H9 (cell line): ENCODE data around the gene ABCG5. TPM values are rescaled to one million over a fixed set of nuclear protein-coding genes. Genes with fewer than 3 reads are reported as not detected.

Experiments used
- DNase-seq: peaks from one replicate; pipeline ENCODE4 v3.0.0-alpha.2; 2017
- H2AFZ ChIP-seq: one replicate; pipeline ENCODE4 v1.6.1; 2013; ENCODE audit warnings: mild to moderate bottlenecking, low read length, control low read depth, moderate library complexity
- H2AK5ac ChIP-seq: 2 replicates; pipeline ENCODE4 v1.6.1; 2013; ENCODE audit warnings: low read length, control low read depth, mixed read lengths; ENCODE audit not compliant: insufficient read length
- H2BK120ac ChIP-seq: one replicate; pipeline ENCODE4 v1.6.1; 2013; ENCODE audit warnings: low read depth, mild to moderate bottlenecking, low read length, control low read depth, inconsistent platforms; ENCODE audit not compliant: poor library complexity, severe bottlenecking
- H2BK12ac ChIP-seq: 2 replicates; pipeline ENCODE4 v1.6.1; 2013; ENCODE audit warnings: low read length, control low read depth, mixed read lengths, low read depth; ENCODE audit not compliant: insufficient read length
- H2BK15ac ChIP-seq: 2 replicates; pipeline ENCODE4 v1.6.1; 2013; ENCODE audit warnings: low read depth, low read length, control low read depth
- H2BK20ac ChIP-seq: one replicate; pipeline ENCODE4 v1.6.1; 2013; ENCODE audit warnings: low read depth, mild to moderate bottlenecking, low read length, control low read depth, inconsistent platforms; ENCODE audit not compliant: poor library complexity, severe bottlenecking
- H2BK5ac ChIP-seq: 2 replicates; pipeline ENCODE4 v1.6.1; 2013; ENCODE audit warnings: low read length, control low read depth, mixed read lengths; ENCODE audit not compliant: insufficient read length
- H3K14ac ChIP-seq: 2 replicates; pipeline ENCODE4 v1.6.1; 2013; ENCODE audit warnings: low read length, control low read depth; ENCODE audit not compliant: insufficient read depth
- H3K18ac ChIP-seq: 2 replicates; pipeline ENCODE4 v1.6.1; 2013; ENCODE audit warnings: low read depth, mild to moderate bottlenecking, mixed read lengths, low read length, control low read depth; ENCODE audit not compliant: insufficient read length
- H3K23ac ChIP-seq: 2 replicates; pipeline ENCODE4 v1.6.1; 2013; ENCODE audit warnings: low read length, control low read depth, mixed read lengths, low read depth; ENCODE audit not compliant: insufficient read length
- H3K23me2 ChIP-seq: 2 replicates; pipeline ENCODE4 v1.6.1; 2013; ENCODE audit warnings: low read depth, mild to moderate bottlenecking, mixed read lengths, low read length, control low read depth; ENCODE audit not compliant: insufficient read length, poor library complexity, severe bottlenecking
- H3K27ac ChIP-seq: 2 replicates; pipeline ENCODE4 v1.5.1; 2013; ENCODE audit warnings: low read length, control low read depth, mixed read lengths, low read depth; ENCODE audit not compliant: insufficient read length
- H3K27me3 ChIP-seq: 2 replicates; pipeline ENCODE4 v1.6.1; 2013; ENCODE audit warnings: low read length, control low read depth, inconsistent platforms; ENCODE audit not compliant: insufficient read depth
- H3K4ac ChIP-seq: 2 replicates; pipeline ENCODE4 v1.6.1; 2013; ENCODE audit warnings: low read depth, mild to moderate bottlenecking, control low read depth, inconsistent platforms, low read length, moderate library complexity
- H3K4me1 ChIP-seq: 2 replicates; pipeline ENCODE4 v1.6.1; 2013; ENCODE audit warnings: low read length, control low read depth, inconsistent platforms; ENCODE audit not compliant: insufficient read depth
- H3K4me2 ChIP-seq: 2 replicates; pipeline ENCODE4 v1.6.1; 2013; ENCODE audit warnings: low read length, control low read depth, mixed read lengths; ENCODE audit not compliant: insufficient read length, insufficient read depth
- H3K56ac ChIP-seq: 2 replicates; pipeline ENCODE4 v1.6.1; 2013; ENCODE audit warnings: low read depth, mild to moderate bottlenecking, mixed read lengths, low read length, control low read depth; ENCODE audit not compliant: insufficient read length
- H3K79me1 ChIP-seq: 2 replicates; pipeline ENCODE4 v1.6.1; 2013; ENCODE audit warnings: low read depth, mild to moderate bottlenecking, moderate library complexity, low read length, control low read depth, inconsistent platforms; ENCODE audit not compliant: insufficient read depth, poor library complexity, severe bottlenecking
- H3K79me2 ChIP-seq: 2 replicates; pipeline ENCODE4 v1.6.1; 2013; ENCODE audit warnings: low read length, control low read depth, inconsistent platforms; ENCODE audit not compliant: insufficient read depth
- H3K9ac ChIP-seq: 2 replicates; pipeline ENCODE4 v1.6.1; 2013; ENCODE audit warnings: low read length, control low read depth, mixed read lengths; ENCODE audit not compliant: insufficient read length; ENCODE audit errors: extremely low read depth
- H3K9me3 ChIP-seq: one replicate; pipeline ENCODE4 v1.6.1; 2013; ENCODE audit warnings: low read depth, low read length, inconsistent platforms; ENCODE audit not compliant: control insufficient read depth
- H3T11ph ChIP-seq: one replicate; pipeline ENCODE4 v1.6.1; 2013; ENCODE audit warnings: mild to moderate bottlenecking, low read length, control low read depth, inconsistent platforms
- H4K20me1 ChIP-seq: one replicate; pipeline ENCODE4 v1.6.1; 2013; ENCODE audit not compliant: control insufficient read depth, insufficient read length, insufficient read depth
- H4K5ac ChIP-seq: 2 replicates; pipeline ENCODE4 v1.6.1; 2013; ENCODE audit warnings: low read depth, mild to moderate bottlenecking, mixed read lengths, low read length, control low read depth; ENCODE audit not compliant: insufficient read length
- H4K8ac ChIP-seq: replicated peaks from 2 replicates; pipeline ENCODE4 v1.6.1; 2013; ENCODE audit warnings: low read length, control low read depth, mixed read lengths, low read depth; ENCODE audit not compliant: insufficient read length
- H4K91ac ChIP-seq: 2 replicates; pipeline ENCODE4 v1.6.1; 2013; ENCODE audit warnings: low read depth, mild to moderate bottlenecking, moderate library complexity, mixed read lengths, low read length, control low read depth; ENCODE audit not compliant: insufficient read length
- H3K27ac Mint-ChIP-seq, 3 experiments: 2 replicates in 2 of 3; 3 replicates in 1 of 3; pipeline ENCODE4 v1.8.0; 2020 to 2021; ENCODE audit warnings: mixed read lengths in 3 of 3, mild to moderate bottlenecking in 1 of 3, moderate library complexity in 1 of 3
- H3K27me3 Mint-ChIP-seq: 2 replicates; pipeline ENCODE4 v1.8.0; 2021; ENCODE audit warnings: low read depth, mild to moderate bottlenecking, moderate library complexity, mixed read lengths
- H3K36me3 Mint-ChIP-seq, 3 experiments: 2 replicates in 2 of 3; 3 replicates in 1 of 3; pipeline ENCODE4 v1.8.0; 2020 to 2021; ENCODE audit warnings: low read depth in 3 of 3, mixed read lengths in 3 of 3; ENCODE audit not compliant: insufficient read depth in 1 of 3
- H3K4me1 Mint-ChIP-seq, 2 experiments: 2 replicates each; pipeline ENCODE4 v1.8.0; 2020; ENCODE audit warnings: mixed read lengths in 2 of 2
- H3K4me3 Mint-ChIP-seq, 2 experiments: 2 replicates in 1 of 2; 3 replicates in 1 of 2; pipeline ENCODE4 v1.8.0; 2020 to 2021; ENCODE audit warnings: mild to moderate bottlenecking in 2 of 2, mixed read lengths in 2 of 2, moderate library complexity in 1 of 2
- H3K9me3 Mint-ChIP-seq, 2 experiments: 2 replicates in 1 of 2; 3 replicates in 1 of 2; pipeline ENCODE4 v1.8.0; 2020; ENCODE audit warnings: mild to moderate bottlenecking in 2 of 2, mixed read lengths in 2 of 2, moderate library complexity in 1 of 2
- WGBS: extraction: QIAGEN DNeasy Blood & Tissue Kit; methylation state at CpG from one replicate; pipeline ENCODE4 v1.1.7; 2013; ENCODE audit warnings: missing lambda C conversion rate, low lambda C conversion rate, mixed read lengths; ENCODE audit not compliant: insufficient read length; ENCODE audit errors: extremely low coverage; 5-methylcytosine and 5-hydroxymethylcytosine counted together
- total RNA-seq: library from RNA; stranded (reverse); gene quantifications from 2 replicates; pipeline ENCODE4 v1.2.1, GENCODE V29; 2021
- TF ChIP-seq, protein P1 (sequence below): fragments of 200-600 bp; sonication (generic); conservative IDR thresholded peaks from 3 replicates; pipeline ENCODE4 v1.8.0; 2021; ENCODE audit warnings: antibody characterized with exemption, mild to moderate bottlenecking

ABCG5 gene
- total RNA-seq, 1 experiment from 2014 or later, result not detected

GRCh38 chr2:43818761-43819160 lies 19.9 kb downstream of the ABCG5 start:
- Histone ChIP-seq H2BK20ac (no peak overlapping the region), H3K4ac (no peak overlapping the region), H2BK5ac (no peak overlapping the region), H3K79me2 (no peaks in the 10 kb centered on the region), H3T11ph (no peak overlapping the region), H4K91ac (no peak overlapping the region), H2AFZ (no peak overlapping the region), H3K18ac (no peak overlapping the region), H3K4me1 (no peaks in the 10 kb centered on the region), H2BK12ac (no peak overlapping the region), H4K20me1 (no peaks in the 10 kb centered on the region), H3K27ac (no peak overlapping the region), H3K23me2 (no peaks in the 10 kb centered on the region), H2BK15ac (no peak overlapping the region), H3K23ac (no peak overlapping the region), H3K56ac (no peak overlapping the region), H4K5ac (no peak overlapping the region), H3K14ac (no peak overlapping the region), H3K79me1 (no peaks in the 10 kb centered on the region), H2AK5ac (no peak overlapping the region), H3K9me3 (no peaks in the 10 kb centered on the region), H3K4me2 (no peak overlapping the region), H3K9ac (no peak overlapping the region), H3K27me3 (no peaks in the 10 kb centered on the region), H2BK120ac (no peak overlapping the region), H4K8ac (no peak overlapping the region)
- TF ChIP-seq, protein P1, sequence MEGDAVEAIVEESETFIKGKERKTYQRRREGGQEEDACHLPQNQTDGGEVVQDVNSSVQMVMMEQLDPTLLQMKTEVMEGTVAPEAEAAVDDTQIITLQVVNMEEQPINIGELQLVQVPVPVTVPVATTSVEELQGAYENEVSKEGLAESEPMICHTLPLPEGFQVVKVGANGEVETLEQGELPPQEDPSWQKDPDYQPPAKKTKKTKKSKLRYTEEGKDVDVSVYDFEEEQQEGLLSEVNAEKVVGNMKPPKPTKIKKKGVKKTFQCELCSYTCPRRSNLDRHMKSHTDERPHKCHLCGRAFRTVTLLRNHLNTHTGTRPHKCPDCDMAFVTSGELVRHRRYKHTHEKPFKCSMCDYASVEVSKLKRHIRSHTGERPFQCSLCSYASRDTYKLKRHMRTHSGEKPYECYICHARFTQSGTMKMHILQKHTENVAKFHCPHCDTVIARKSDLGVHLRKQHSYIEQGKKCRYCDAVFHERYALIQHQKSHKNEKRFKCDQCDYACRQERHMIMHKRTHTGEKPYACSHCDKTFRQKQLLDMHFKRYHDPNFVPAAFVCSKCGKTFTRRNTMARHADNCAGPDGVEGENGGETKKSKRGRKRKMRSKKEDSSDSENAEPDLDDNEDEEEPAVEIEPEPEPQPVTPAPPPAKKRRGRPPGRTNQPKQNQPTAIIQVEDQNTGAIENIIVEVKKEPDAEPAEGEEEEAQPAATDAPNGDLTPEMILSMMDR, result no peak
- H3K4me3 Mint-ChIP-seq, result no peak overlapping the region
- no peak overlapping the region for H3K27ac Mint-ChIP-seq
- H3K27me3 Mint-ChIP-seq, result no peaks in the 10 kb centered on the region; the same call in none of the 2 replicates
- peaks cover 6% of the 10 kb centered on the region in 2 experiments for H3K4me1 Mint-ChIP-seq
- DNase-seq, result no peak
- WGBS, result no CpG with 5 or more reads among the region's 5 CpGs
- no peaks in the 10 kb centered on the region for H3K9me3 Mint-ChIP-seq
- no peaks in the 10 kb centered on the region; a peak in 1 of 7 replicates for H3K36me3 Mint-ChIP-seq
